SK-N-SH treated with all-trans-retinoic acid at 6 μM for 48 hours (cell line): ENCODE measurements around the gene FIBCD1.

ENCODE experiments used
- ATAC-seq: fragments of 200-7000 bp; cut with Tn5 transposase; 3 replicates; pipeline ENCODE4 v1.9.1; 2020; ENCODE audit warnings: mild to moderate bottlenecking, moderate library complexity
- ARNTL ChIP-seq: fragments of 450-650 bp; formaldehyde crosslinking; IDR thresholded peaks from 2 replicates; pipeline ENCODE4 v1.5.0; 2020; ENCODE audit warnings: low read depth, mild to moderate bottlenecking, moderate library complexity, borderline replicate concordance
- BACH2 ChIP-seq: fragments of 250-450 bp; sonication (Bioruptor Pico); IDR thresholded peaks from 2 replicates; pipeline ENCODE4 v1.9.0; 2021; ENCODE audit warnings: mild to moderate bottlenecking, borderline replicate concordance
- CREB5 ChIP-seq: fragments of 250-450 bp; sonication (Bioruptor Pico); IDR thresholded peaks from 2 replicates; pipeline ENCODE4 v1.5.1; 2020; ENCODE audit warnings: low read depth, mild to moderate bottlenecking, moderate library complexity
- CSDC2 ChIP-seq: fragments of 250-450 bp; sonication (Bioruptor Pico); IDR thresholded peaks from 2 replicates; pipeline ENCODE4 v1.5.0; 2020; ENCODE audit warnings: mild to moderate bottlenecking, moderate library complexity
- ESRRG ChIP-seq: fragments of 250-450 bp; sonication (Bioruptor Pico); IDR thresholded peaks from 2 replicates; pipeline ENCODE4 v1.6.1; 2021; ENCODE audit warnings: mild to moderate bottlenecking
- GLIS3 ChIP-seq: fragments of 250-450 bp; sonication (Bioruptor Pico); IDR thresholded peaks from 2 replicates; pipeline ENCODE4 v1.5.0; 2020; ENCODE audit warnings: mild to moderate bottlenecking, moderate library complexity
- ISL1 ChIP-seq: fragments of 250-450 bp; sonication (Bioruptor Pico); IDR thresholded peaks from 2 replicates; pipeline ENCODE4 v2.1.2; 2022; ENCODE audit warnings: mild to moderate bottlenecking, moderate library complexity
- OSR1 ChIP-seq: fragments of 250-450 bp; sonication (Bioruptor Pico); IDR thresholded peaks from 2 replicates; pipeline ENCODE4 v1.8.0; 2022; ENCODE audit warnings: moderate library complexity, mild to moderate bottlenecking, inconsistent platforms
- PATZ1 ChIP-seq: fragments of 250-450 bp; sonication (Bioruptor Pico); IDR thresholded peaks from 2 replicates; pipeline ENCODE4 v1.8.0; 2020; ENCODE audit warnings: mild to moderate bottlenecking, moderate library complexity, borderline replicate concordance
- POU6F1 ChIP-seq: fragments of 250-450 bp; sonication (Bioruptor Pico); IDR thresholded peaks from 2 replicates; pipeline ENCODE4 v1.8.0; 2021; ENCODE audit warnings: low read depth, mild to moderate bottlenecking, moderate library complexity, borderline replicate concordance
- PPARA ChIP-seq: fragments of 250-450 bp; sonication (Bioruptor Pico); IDR thresholded peaks from 2 replicates; pipeline ENCODE4 v1.5.0; 2020; ENCODE audit warnings: mild to moderate bottlenecking, borderline replicate concordance
- RARB ChIP-seq: fragments of 250-450 bp; sonication (Bioruptor Pico); IDR thresholded peaks from 2 replicates; pipeline ENCODE4 v1.8.0; 2021; ENCODE audit warnings: mild to moderate bottlenecking, moderate library complexity
- TCF4 ChIP-seq: fragments of 250-450 bp; sonication (Bioruptor Pico); IDR thresholded peaks from 2 replicates; pipeline ENCODE4 v1.8.0; 2021; ENCODE audit warnings: mild to moderate bottlenecking, moderate library complexity, borderline replicate concordance
- TOX ChIP-seq: fragments of 250-450 bp; sonication (Bioruptor Pico); IDR thresholded peaks from 2 replicates; pipeline ENCODE4 v1.8.0; 2021; ENCODE audit warnings: mild to moderate bottlenecking, moderate library complexity, borderline replicate concordance
- TSHZ2 ChIP-seq: fragments of 250-450 bp; sonication (Bioruptor Pico); IDR thresholded peaks from 2 replicates; pipeline ENCODE4 v1.5.0; 2020; ENCODE audit warnings: mild to moderate bottlenecking, moderate library complexity
- ZC3H10 ChIP-seq: fragments of 250-450 bp; sonication (Bioruptor Pico); IDR thresholded peaks from 2 replicates; pipeline ENCODE4 v1.5.1; 2021; ENCODE audit warnings: mild to moderate bottlenecking, moderate library complexity
- ZFP3 ChIP-seq: fragments of 250-450 bp; sonication (Bioruptor Pico); IDR thresholded peaks from 2 replicates; pipeline ENCODE4 v1.5.0; 2020; ENCODE audit warnings: mild to moderate bottlenecking, moderate library complexity
- ZFP30 ChIP-seq: fragments of 450-650 bp; formaldehyde crosslinking; IDR thresholded peaks from 2 replicates; pipeline ENCODE4 v1.5.0; 2022; ENCODE audit warnings: mild to moderate bottlenecking, moderate library complexity
- ZNF565 ChIP-seq: fragments of 450-650 bp; formaldehyde crosslinking; conservative IDR thresholded peaks from 2 replicates; pipeline ENCODE4 v1.5.0; 2020; ENCODE audit warnings: low read depth, mild to moderate bottlenecking, moderate library complexity
- ZNF70 ChIP-seq: fragments of 450-650 bp; formaldehyde crosslinking; IDR thresholded peaks from 2 replicates; pipeline ENCODE4 v1.5.0; 2020; ENCODE audit warnings: mild to moderate bottlenecking, moderate library complexity
- ZNF8 ChIP-seq: fragments of 450-650 bp; formaldehyde crosslinking; IDR thresholded peaks from 2 replicates; pipeline ENCODE4 v1.5.0; 2020; ENCODE audit warnings: mild to moderate bottlenecking, moderate library complexity

The FIBCD1 gene

GRCh38 chr9:130982636-130983358 lies 43.8 kb upstream of the FIBCD1 start:
- ATAC-seq: no peak
- no peak for TF ChIP-seq OSR1
- no peak for TF ChIP-seq BACH2 (CRISPR knock-in tag)
- TF ChIP-seq ESRRG (CRISPR knock-in tag): no peak
- TF ChIP-seq TCF4 (CRISPR knock-in tag): no peak
- TF ChIP-seq ZC3H10: no peak
- TF ChIP-seq GLIS3 (CRISPR knock-in tag): no peak
- TF ChIP-seq PATZ1 (CRISPR knock-in tag): no peak
- no peak for TF ChIP-seq POU6F1 (CRISPR knock-in tag)
- no peak for TF ChIP-seq ZNF70
- no peak for TF ChIP-seq ZFP3
- no peak for TF ChIP-seq CREB5
- TF ChIP-seq TSHZ2 (CRISPR knock-in tag): no peak
- TF ChIP-seq PPARA (CRISPR knock-in tag): no peak
- no peak for TF ChIP-seq ZFP30 (CRISPR knock-in tag)
- TF ChIP-seq RARB (CRISPR knock-in tag): no peak
- no peak for TF ChIP-seq ISL1 (CRISPR knock-in tag)
- no peak for TF ChIP-seq ARNTL

GRCh38 chr9:130981756-130982137 lies 42.7 kb upstream of the FIBCD1 start:
- no peak for ATAC-seq
- no peak for TF ChIP-seq TOX (CRISPR knock-in tag)
- no peak for TF ChIP-seq ZC3H10
- TF ChIP-seq ZNF8 (CRISPR knock-in tag): no peak
- TF ChIP-seq CSDC2: no peak
- no peak for TF ChIP-seq ZNF70
- no peak for TF ChIP-seq PATZ1 (CRISPR knock-in tag)
- no peak for TF ChIP-seq ISL1 (CRISPR knock-in tag)
- no peak for TF ChIP-seq CREB5
- no peak for TF ChIP-seq POU6F1 (CRISPR knock-in tag)
- TF ChIP-seq ARNTL: no peak
- TF ChIP-seq ZFP3: no peak
- TF ChIP-seq GLIS3 (CRISPR knock-in tag): no peak
- TF ChIP-seq ZNF565: no peak
- TF ChIP-seq, all 23 proteins: peak for 0
